Endometrial microvascular endothelial cells (primary cell): Measurements from ENCODE around the gene MRPS33. TPM values are rescaled to one million over a fixed set of nuclear protein-coding genes. Genes with fewer than 3 reads are reported as not detected.
"Not testable (repeated sequence)": the region's sequence is repeated elsewhere in the genome, so short reads cannot be mapped to it uniquely, and the experiment has no call there.

Experiments used
- in situ Hi-C: cut with HindIII; loops from 2 replicates; pipeline ENCODE4 v1.10.0; 2017; ENCODE audit warnings: low sequenced_read_pairs, low pct_unique_long_range_greater_than_20kb; ENCODE audit errors: inconsistent ontology term
- total RNA-seq: library from RNA; depleted of rRNA; stranded (reverse); fragments of >200 nt; gene quantifications from one replicate; pipeline ENCODE4 v1.2.3, GENCODE V29; 2015; ENCODE audit errors: inconsistent ontology term

The MRPS33 gene
- total RNA-seq, 1 donor from 2014 or later, result 4.5 TPM

DNA sequence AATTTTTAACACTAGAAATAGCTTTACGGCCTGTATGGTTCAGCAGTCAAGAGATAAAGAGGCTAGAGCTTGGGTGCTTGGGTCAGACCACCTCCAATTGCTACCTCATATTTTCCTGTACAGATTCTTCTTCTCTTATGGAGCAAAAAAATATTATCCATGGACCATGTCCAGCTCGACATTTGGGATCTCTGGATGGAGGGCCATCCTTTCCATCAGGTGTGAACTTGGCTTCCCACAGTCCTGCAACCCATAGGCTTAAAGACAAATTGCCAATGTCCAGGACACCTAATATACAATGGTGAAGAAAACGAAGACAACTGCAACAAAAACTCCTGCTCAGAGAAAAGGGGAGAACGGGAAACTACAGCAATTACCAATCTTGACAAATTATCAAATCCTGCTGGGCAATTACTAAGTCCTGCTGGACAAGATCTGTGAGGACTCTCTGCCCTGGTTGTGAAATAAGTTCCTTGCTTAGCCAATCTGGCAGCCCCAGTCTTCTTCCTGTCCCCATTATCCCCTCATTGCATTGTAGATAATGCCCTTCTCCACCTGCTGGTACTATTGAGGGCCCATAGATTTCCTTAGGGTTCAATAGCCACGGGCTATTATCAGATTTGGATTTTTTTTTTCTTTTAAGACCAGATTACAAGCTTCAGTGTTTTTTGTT, 48.1 kb downstream of the MRPS33 start:
- in situ Hi-C loops, result no loop called here

DNA sequence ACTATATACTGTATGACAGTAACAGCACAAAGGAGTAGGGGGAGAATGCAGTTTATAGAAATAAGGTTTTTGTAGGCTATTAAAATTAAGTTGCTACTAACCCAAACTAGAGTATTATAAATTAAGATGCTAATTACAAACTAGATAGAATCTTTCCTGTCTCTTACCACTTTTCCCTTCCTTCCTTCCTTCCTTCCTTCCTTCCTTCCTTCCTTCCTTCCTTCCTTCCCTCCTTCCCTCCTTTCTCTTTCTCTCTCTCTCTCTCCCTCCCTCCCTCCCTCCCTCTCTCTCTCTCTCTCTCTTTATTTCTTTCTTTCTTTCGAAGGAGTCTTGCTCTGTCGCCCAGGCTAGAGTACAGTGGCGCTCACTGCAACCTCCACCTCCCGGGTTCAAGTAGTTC, 53.6 kb downstream of the MRPS33 start:
- in situ Hi-C loops, result no loop called here

- in situ Hi-C loops, result not testable (repeated sequence)
These were observed 57.8 kb downstream of the MRPS33 start for GRCh38 chr7:140956997-140957396.

Other genes starting within 250 kb of the MRPS33 start
- gene BRAF, start 90.0 kb downstream of the MRPS33 start, total RNA-seq, result 12.2 TPM
- 0.28 TPM for gene TMEM178B, start 59.1 kb upstream of the MRPS33 start, total RNA-seq